Neural progenitor cell (in vitro differentiated cells): ENCODE results near the gene STARD7. TPM values are rescaled to one million over a fixed set of nuclear protein-coding genes. Genes with fewer than 3 reads are reported as not detected.

ENCODE experiments used
- DNase-seq: peaks from one replicate; pipeline ENCODE4 v3.0.0-alpha.2; 2016; ENCODE audit warnings: low spot score
- H2AFZ ChIP-seq: fragments of 200-600 bp; sonication (generic); replicated peaks from 2 replicates; pipeline ENCODE4 v1.6.1; 2016; ENCODE audit warnings: antibody characterized with exemption
- H3F3A ChIP-seq: fragments of 200-600 bp; sonication (generic); 2 replicates; pipeline ENCODE4 v1.6.1; 2016; ENCODE audit warnings: antibody characterized with exemption, low read depth
- H3K27ac ChIP-seq: fragments of 200-600 bp; sonication (generic); 2 replicates; pipeline ENCODE4 v1.5.1; 2016; ENCODE audit warnings: mild to moderate bottlenecking
- H3K27me3 ChIP-seq: fragments of 200-600 bp; sonication (generic); 2 replicates; pipeline ENCODE4 v1.6.1; 2016; ENCODE audit warnings: mild to moderate bottlenecking, moderate library complexity
- H3K36me3 ChIP-seq: fragments of 200-600 bp; sonication (generic); 2 replicates; pipeline ENCODE4 v1.5.1; 2016
- H3K4me1 ChIP-seq: fragments of 200-600 bp; sonication (generic); 2 replicates; pipeline ENCODE4 v1.6.1; 2016; ENCODE audit warnings: mixed run types
- H3K4me2 ChIP-seq: fragments of 200-600 bp; sonication (generic); 2 replicates; pipeline ENCODE4 v1.6.1; 2016
- H3K4me3 ChIP-seq: fragments of 200-600 bp; sonication (generic); 2 replicates; pipeline ENCODE4 v1.5.1; 2016
- H3K79me2 ChIP-seq: fragments of 200-600 bp; sonication (generic); 2 replicates; pipeline ENCODE4 v1.6.1; 2016; ENCODE audit warnings: low read depth
- H3K9ac ChIP-seq: fragments of 200-600 bp; sonication (generic); 2 replicates; pipeline ENCODE4 v1.6.1; 2016
- H3K9me3 ChIP-seq: fragments of 200-600 bp; sonication (generic); 2 replicates; pipeline ENCODE4 v1.5.1; 2016; ENCODE audit warnings: low read depth
- H4K20me1 ChIP-seq: fragments of 200-600 bp; sonication (generic); 2 replicates; pipeline ENCODE4 v1.6.1; 2016; ENCODE audit warnings: low read depth
- H3K27ac Mint-ChIP-seq: 3 replicates; pipeline ENCODE4 v1.8.0; 2021; ENCODE audit warnings: mixed read lengths
- H3K27me3 Mint-ChIP-seq: 2 replicates; pipeline ENCODE4 v1.8.0; 2022; ENCODE audit warnings: low read depth, mild to moderate bottlenecking, inconsistent platforms, moderate library complexity, mixed read lengths; ENCODE audit not compliant: insufficient read depth
- H3K36me3 Mint-ChIP-seq: 3 replicates; pipeline ENCODE4 v1.8.0; 2021; ENCODE audit warnings: mixed read lengths
- H3K4me1 Mint-ChIP-seq: 3 replicates; pipeline ENCODE4 v1.8.0; 2021; ENCODE audit warnings: mixed read lengths
- H3K4me3 Mint-ChIP-seq: 3 replicates; pipeline ENCODE4 v1.8.0; 2021; ENCODE audit warnings: mild to moderate bottlenecking, moderate library complexity, mixed read lengths
- H3K9me3 Mint-ChIP-seq: 3 replicates; pipeline ENCODE4 v1.8.0; 2020; ENCODE audit warnings: mixed read lengths
- EZH2 ChIP-seq: fragments of 200-600 bp; sonication (generic); IDR thresholded peaks from 2 replicates; pipeline ENCODE4 v1.6.1; 2017; ENCODE audit warnings: antibody characterized with exemption, mild to moderate bottlenecking, moderate library complexity
- EZH2phosphoT487 ChIP-seq: fragments of 200-600 bp; sonication (generic); IDR thresholded peaks from 2 replicates; pipeline ENCODE4 v1.6.1; 2017; ENCODE audit warnings: antibody characterized with exemption
- total RNA-seq: library from RNA; depleted of rRNA; stranded (reverse); fragments of >200 nt; gene quantifications from 2 replicates; pipeline ENCODE4 v1.2.3, GENCODE V29; 2015; ENCODE audit warnings: low replicate concordance
- TF ChIP-seq, protein P1 (sequence below): fragments of 200-600 bp; sonication (generic); IDR thresholded peaks from 2 replicates; pipeline ENCODE4 v1.5.1; 2017; ENCODE audit warnings: antibody characterized with exemption, mild to moderate bottlenecking

Gene STARD7
- total RNA-seq, 1 donor from 2014 or later = 179 TPM

DNA sequence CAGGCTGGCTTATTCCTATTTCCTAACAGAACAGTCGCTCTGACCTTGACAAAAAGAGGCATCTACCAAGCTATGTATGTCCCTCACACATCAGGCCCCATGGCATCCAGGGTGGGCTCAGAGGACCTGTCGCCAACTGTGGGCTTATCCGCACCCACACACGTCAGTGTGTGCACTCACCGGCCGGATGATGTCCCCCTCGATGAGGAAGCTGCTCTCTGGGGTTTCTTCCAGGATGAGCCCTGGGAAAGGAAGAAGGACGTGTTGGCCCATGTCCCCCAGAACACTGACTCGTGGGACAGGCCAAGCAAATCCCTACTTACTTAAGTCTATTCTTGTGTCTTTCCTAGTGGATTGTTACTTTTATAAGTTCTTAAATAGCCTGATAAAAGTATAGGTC is 73.5 kb downstream of the STARD7 start:
- no peaks in the 10 kb centered on the region for H3K4me1 Mint-ChIP-seq
- Histone ChIP-seq H3K36me3 (no peaks in the 10 kb centered on the region), H3K79me2 (no peaks in the 10 kb centered on the region), H3K27ac (no peak overlapping the region), H3K9ac (no peak overlapping the region), H3K4me3 (no peak overlapping the region), H3K4me1 (no peaks in the 10 kb centered on the region), H3K27me3 (no peaks in the 10 kb centered on the region), H3K9me3 (no peaks in the 10 kb centered on the region), H3F3A (no peaks in the 10 kb centered on the region), H2AFZ (no peak overlapping the region), H3K4me2 (no peak overlapping the region), H4K20me1 (no peaks in the 10 kb centered on the region)
- H3K36me3 Mint-ChIP-seq = no peaks in the 10 kb centered on the region
- no peak for DNase-seq
- no peak overlapping the region for H3K4me3 Mint-ChIP-seq
- H3K27ac Mint-ChIP-seq = no peak overlapping the region
- peaks cover 4% of the 10 kb centered on the region for H3K27me3 Mint-ChIP-seq
- H3K9me3 Mint-ChIP-seq = no peaks in the 10 kb centered on the region
- TF ChIP-seq, protein P1, sequence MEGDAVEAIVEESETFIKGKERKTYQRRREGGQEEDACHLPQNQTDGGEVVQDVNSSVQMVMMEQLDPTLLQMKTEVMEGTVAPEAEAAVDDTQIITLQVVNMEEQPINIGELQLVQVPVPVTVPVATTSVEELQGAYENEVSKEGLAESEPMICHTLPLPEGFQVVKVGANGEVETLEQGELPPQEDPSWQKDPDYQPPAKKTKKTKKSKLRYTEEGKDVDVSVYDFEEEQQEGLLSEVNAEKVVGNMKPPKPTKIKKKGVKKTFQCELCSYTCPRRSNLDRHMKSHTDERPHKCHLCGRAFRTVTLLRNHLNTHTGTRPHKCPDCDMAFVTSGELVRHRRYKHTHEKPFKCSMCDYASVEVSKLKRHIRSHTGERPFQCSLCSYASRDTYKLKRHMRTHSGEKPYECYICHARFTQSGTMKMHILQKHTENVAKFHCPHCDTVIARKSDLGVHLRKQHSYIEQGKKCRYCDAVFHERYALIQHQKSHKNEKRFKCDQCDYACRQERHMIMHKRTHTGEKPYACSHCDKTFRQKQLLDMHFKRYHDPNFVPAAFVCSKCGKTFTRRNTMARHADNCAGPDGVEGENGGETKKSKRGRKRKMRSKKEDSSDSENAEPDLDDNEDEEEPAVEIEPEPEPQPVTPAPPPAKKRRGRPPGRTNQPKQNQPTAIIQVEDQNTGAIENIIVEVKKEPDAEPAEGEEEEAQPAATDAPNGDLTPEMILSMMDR = no peak
- no peak for TF ChIP-seq EZH2phosphoT487
- no peak for TF ChIP-seq EZH2

Other genes starting within 250 kb of the STARD7 start
- 32.7 and 44.4 TPM in 2 replicates for gene ANKRD36C, start 217.0 kb downstream of the STARD7 start, total RNA-seq
- gene GPAT2, start 173.9 kb downstream of the STARD7 start, total RNA-seq = not detected in 2 replicates
- gene ADRA2B, start 92.3 kb downstream of the STARD7 start, total RNA-seq = 3.0 and 10.5 TPM in 2 replicates
- gene ASTL, start 70.3 kb downstream of the STARD7 start, total RNA-seq = not detected in 2 replicates
- gene DUSP2, start 63.4 kb downstream of the STARD7 start, total RNA-seq = 2.3 TPM in 1 of 2 replicates, not detected in the other
- gene TMEM127, start 57.2 kb upstream of the STARD7 start, total RNA-seq = 9.1 and 16.1 TPM in 2 replicates
- gene CIAO1, start 57.4 kb upstream of the STARD7 start, total RNA-seq = 55.9 and 106 TPM in 2 replicates
- gene SNRNP200, start 96.7 kb upstream of the STARD7 start, total RNA-seq = 94.3 and 128 TPM in 2 replicates
- 4.3 and 4.9 TPM in 2 replicates for gene ITPRIPL1, start 116.5 kb upstream of the STARD7 start, total RNA-seq
- 61.9 and 71.2 TPM in 2 replicates for gene NCAPH, start 126.9 kb upstream of the STARD7 start, total RNA-seq